HEK293 (cell line): Measurements from ENCODE around the gene IER2.

ENCODE experiments used
- CTCF ChIA-PET: fragments of 350-600 bp; formaldehyde crosslinking; extraction: SDS; loops from one replicate; lab custom pipeline; 2021; ENCODE audit warnings: antibody characterized with exemption; lab: Yijun Ruan, JAX
- POLR2A ChIA-PET: fragments of 300-600 bp; formaldehyde crosslinking; extraction: SDS; loops from one replicate; lab custom pipeline; 2020; ENCODE audit warnings: antibody characterized with exemption, inconsistent platforms; lab: Yijun Ruan, JAX
- H3K27ac ChIP-seq: fragments of 200-500 bp; sonication (Bioruptor generic); 2 replicates; pipeline ENCODE4 v1.5.1; 2014; ENCODE audit warnings: low read depth, low read length, control low read depth, inconsistent platforms; ENCODE audit errors: extremely low read depth
- H3K36me3 ChIP-seq, 2 experiments: fragments of 200-500 bp in 1 of 2; sonication (Bioruptor generic) in 1 of 2; 1 replicate in 1 of 2; 2 replicates in 1 of 2; pipeline ENCODE4 v1.5.1; 2014 to 2017; ENCODE audit warnings: inconsistent platforms in 2 of 2, low read length in 2 of 2; ENCODE audit not compliant: control insufficient read depth in 2 of 2, insufficient read depth in 1 of 2
- H3K4me1 ChIP-seq: fragments of 200-500 bp; sonication (Bioruptor generic); 2 replicates; pipeline ENCODE4 v1.5.1; 2014; ENCODE audit warnings: mild to moderate bottlenecking, low read length, inconsistent platforms; ENCODE audit not compliant: control insufficient read depth, insufficient read depth
- H3K4me3 ChIP-seq: 2 replicates; pipeline ENCODE4 v1.5.1; 2011; ENCODE audit warnings: low read depth, mild to moderate bottlenecking, control low read depth, low read length, moderate library complexity
- H3K9me3 ChIP-seq: fragments of 200-500 bp; sonication (Bioruptor generic); 2 replicates; pipeline ENCODE4 v1.5.1; 2014; ENCODE audit warnings: low read depth, low read length, inconsistent platforms; ENCODE audit not compliant: control insufficient read depth, insufficient read depth
- GLIS1 ChIP-seq: fragments of 450-650 bp; formaldehyde crosslinking; IDR thresholded peaks from 2 replicates; pipeline ENCODE4 v1.5.1; 2016; ENCODE audit warnings: missing biosample characterization, missing genetic modification characterization
- IKZF3 ChIP-seq: fragments of 450-650 bp; IDR thresholded peaks from 2 replicates; pipeline ENCODE4 v1.5.0; 2018; ENCODE audit warnings: missing biosample characterization, mild to moderate bottlenecking, missing genetic modification characterization, moderate library complexity
- SP2 ChIP-seq: fragments of 450-650 bp; formaldehyde crosslinking; IDR thresholded peaks from 2 replicates; pipeline ENCODE4 v1.5.1; 2016; ENCODE audit warnings: missing biosample characterization, missing genetic modification characterization
- SP3 ChIP-seq: fragments of 450-650 bp; formaldehyde crosslinking; IDR thresholded peaks from 2 replicates; pipeline ENCODE4 v1.5.1; 2016; ENCODE audit warnings: missing biosample characterization, missing genetic modification characterization
- TRIM28 ChIP-seq: IDR thresholded peaks from 2 replicates; pipeline ENCODE4 v1.6.1; 2011; ENCODE audit warnings: low read length, control low read depth, borderline replicate concordance
- ZBTB20 ChIP-seq: fragments of 450-650 bp; formaldehyde crosslinking; IDR thresholded peaks from 2 replicates; pipeline ENCODE4 v1.5.1; 2016; ENCODE audit warnings: missing biosample characterization, missing genetic modification characterization
- ZBTB48 ChIP-seq: fragments of 450-650 bp; formaldehyde crosslinking; IDR thresholded peaks from 2 replicates; pipeline ENCODE4 v1.5.1; 2016; ENCODE audit warnings: missing biosample characterization, missing genetic modification characterization
- ZEB2 ChIP-seq: fragments of 450-650 bp; formaldehyde crosslinking; IDR thresholded peaks from 2 replicates; pipeline ENCODE4 v1.5.1; 2016; ENCODE audit warnings: missing biosample characterization, missing genetic modification characterization
- ZIC2 ChIP-seq: fragments of 450-650 bp; formaldehyde crosslinking; IDR thresholded peaks from 2 replicates; pipeline ENCODE4 v1.5.1; 2016; ENCODE audit warnings: missing biosample characterization, missing genetic modification characterization
- ZNF24 ChIP-seq: fragments of 450-650 bp; formaldehyde crosslinking; IDR thresholded peaks from 2 replicates; pipeline ENCODE4 v1.5.1; 2016; ENCODE audit warnings: missing biosample characterization, missing genetic modification characterization
- ZNF341 ChIP-seq: fragments of 450-650 bp; formaldehyde crosslinking; IDR thresholded peaks from 2 replicates; pipeline ENCODE4; 2016; ENCODE audit warnings: low read depth, missing biosample characterization, missing genetic modification characterization
- ZNF362 ChIP-seq: fragments of 450-650 bp; formaldehyde crosslinking; IDR thresholded peaks from 2 replicates; pipeline ENCODE4 v1.5.1; 2016; ENCODE audit warnings: missing biosample characterization, missing genetic modification characterization
- ZNF37A ChIP-seq: fragments of 450-650 bp; IDR thresholded peaks from 2 replicates; pipeline ENCODE4 v1.5.1; 2018; ENCODE audit warnings: missing biosample characterization, missing genetic modification characterization
- ZNF391 ChIP-seq: fragments of 450-650 bp; formaldehyde crosslinking; IDR thresholded peaks from 2 replicates; pipeline ENCODE4 v1.5.1; 2016; ENCODE audit warnings: low read depth, missing biosample characterization, missing genetic modification characterization, borderline replicate concordance
- ZNF416 ChIP-seq: fragments of 450-650 bp; formaldehyde crosslinking; IDR thresholded peaks from 2 replicates; pipeline ENCODE4 v1.5.1; 2016; ENCODE audit warnings: missing biosample characterization, missing genetic modification characterization
- ZNF426 ChIP-seq: fragments of 450-650 bp; formaldehyde crosslinking; IDR thresholded peaks from 2 replicates; pipeline ENCODE4 v1.5.1; 2017; ENCODE audit warnings: missing biosample characterization, missing genetic modification characterization, mild to moderate bottlenecking, inconsistent platforms, moderate library complexity
- ZNF585B ChIP-seq: fragments of 450-650 bp; formaldehyde crosslinking; IDR thresholded peaks from 2 replicates; pipeline ENCODE4 v1.5.1; 2016; ENCODE audit warnings: missing biosample characterization, missing genetic modification characterization
- ZNF837 ChIP-seq: fragments of 450-650 bp; formaldehyde crosslinking; IDR thresholded peaks from 2 replicates; pipeline ENCODE4 v1.5.1; 2016; ENCODE audit warnings: missing biosample characterization, missing genetic modification characterization
- ZSCAN30 ChIP-seq: fragments of 450-650 bp; IDR thresholded peaks from 2 replicates; pipeline ENCODE4 v1.5.1; 2018; ENCODE audit warnings: missing biosample characterization, mild to moderate bottlenecking, missing genetic modification characterization, moderate library complexity
- TF ChIP-seq, protein P1 (sequence below): fragments of 450-650 bp; formaldehyde crosslinking; IDR thresholded peaks from 2 replicates; pipeline ENCODE4 v1.5.1; 2016; ENCODE audit warnings: missing biosample characterization, missing genetic modification characterization
- TF ChIP-seq, protein P2 (sequence below): fragments of 450-650 bp; formaldehyde crosslinking; IDR thresholded peaks from 2 replicates; pipeline ENCODE4 v1.5.1; 2016; ENCODE audit warnings: missing biosample characterization, missing genetic modification characterization
- TF ChIP-seq, protein P3 (sequence below): fragments of 450-650 bp; formaldehyde crosslinking; IDR thresholded peaks from 2 replicates; pipeline ENCODE4 v1.5.1; 2016; ENCODE audit warnings: missing biosample characterization, missing genetic modification characterization
- TF ChIP-seq, protein P4 (sequence below): fragments of 450-650 bp; formaldehyde crosslinking; IDR thresholded peaks from 2 replicates; pipeline ENCODE4 v1.5.1; 2016; ENCODE audit warnings: missing biosample characterization, missing genetic modification characterization
- TF ChIP-seq, protein P5 (sequence below): fragments of 450-650 bp; formaldehyde crosslinking; IDR thresholded peaks from 2 replicates; pipeline ENCODE4 v1.5.1; 2016; ENCODE audit warnings: missing biosample characterization, missing genetic modification characterization

The IER2 gene

DNA sequence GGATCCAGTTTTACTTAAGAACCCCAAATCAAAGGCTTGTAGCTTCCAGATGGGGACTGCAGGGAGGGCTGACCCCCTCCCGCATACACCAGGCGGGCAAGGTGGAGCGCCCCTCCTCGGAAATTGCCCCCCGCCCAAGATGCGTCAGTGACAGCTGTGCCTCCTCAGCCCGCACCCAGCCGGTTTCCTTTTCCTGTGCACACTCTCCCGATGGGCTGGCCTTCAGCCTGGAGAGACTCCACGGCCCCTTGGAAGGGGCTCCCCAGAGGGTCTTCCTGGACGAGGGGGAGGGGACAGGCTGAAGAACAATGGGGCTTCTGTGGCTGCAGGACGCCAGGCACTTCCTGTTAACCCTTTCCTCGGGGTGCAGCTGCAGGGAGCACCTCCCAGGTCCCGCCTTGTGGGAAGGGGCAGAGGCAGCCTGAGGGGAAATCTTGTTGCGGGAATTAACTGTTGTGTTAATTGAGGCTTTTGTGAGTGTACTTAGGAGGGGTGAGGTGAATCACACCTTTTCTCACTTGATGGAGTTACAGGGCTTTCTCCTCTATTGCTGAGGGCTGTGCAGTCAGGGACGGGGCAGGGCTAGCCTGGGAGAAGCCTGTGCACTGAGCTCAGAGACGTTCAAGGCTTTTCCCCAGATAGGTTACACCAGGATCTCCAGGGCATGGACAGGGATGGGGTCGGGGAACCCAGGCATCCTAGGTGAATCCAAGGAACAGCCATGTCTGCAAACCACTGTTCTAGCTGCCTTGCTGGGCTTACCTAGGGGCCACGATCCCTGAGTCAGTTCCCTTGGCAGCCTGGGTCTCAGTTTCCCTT, 14.3 kb downstream of the IER2 start:
- CTCF ChIA-PET, result interaction anchor here (0.6 to 1.7 kb wide), 4 partner anchors 11 to 70 kb away, joined by 3 to 5 read pairs (median 3); no protein-coding TSS in a partner anchor
- Histone ChIP-seq H3K4me1 (peaks cover 17% of the 10 kb centered on the region), H3K4me3 (peak overlapping the region; percentile 4), H3K9me3 (no peaks in the 10 kb centered on the region), H3K27ac (peak overlapping the region; percentile 72), H3K36me3 (no peaks in the 10 kb centered on the region)
- POLR2A ChIA-PET, result interaction anchor here (0.6 to 6.3 kb wide), 8 partner anchors 10 to 675 kb away, joined by 5 to 89 read pairs (median 8); partner anchors contain the start of genes CALR, IER2 and STX10
- peak; percentile 67; the same call in 1 of the 2 replicates for TF ChIP-seq ZNF24
- TF ChIP-seq, protein P1, sequence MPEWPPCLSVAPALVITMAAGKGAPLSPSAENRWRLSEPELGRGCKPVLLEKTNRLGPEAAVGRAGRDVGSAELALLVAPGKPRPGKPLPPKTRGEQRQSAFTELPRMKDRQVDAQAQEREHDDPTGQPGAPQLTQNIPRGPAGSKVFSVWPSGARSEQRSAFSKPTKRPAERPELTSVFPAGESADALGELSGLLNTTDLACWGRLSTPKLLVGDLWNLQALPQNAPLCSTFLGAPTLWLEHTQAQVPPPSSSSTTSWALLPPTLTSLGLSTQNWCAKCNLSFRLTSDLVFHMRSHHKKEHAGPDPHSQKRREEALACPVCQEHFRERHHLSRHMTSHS (tag by site-specific recombination), result no peak
- peak; percentile 77 for TF ChIP-seq ZBTB48
- TF ChIP-seq, protein P2, sequence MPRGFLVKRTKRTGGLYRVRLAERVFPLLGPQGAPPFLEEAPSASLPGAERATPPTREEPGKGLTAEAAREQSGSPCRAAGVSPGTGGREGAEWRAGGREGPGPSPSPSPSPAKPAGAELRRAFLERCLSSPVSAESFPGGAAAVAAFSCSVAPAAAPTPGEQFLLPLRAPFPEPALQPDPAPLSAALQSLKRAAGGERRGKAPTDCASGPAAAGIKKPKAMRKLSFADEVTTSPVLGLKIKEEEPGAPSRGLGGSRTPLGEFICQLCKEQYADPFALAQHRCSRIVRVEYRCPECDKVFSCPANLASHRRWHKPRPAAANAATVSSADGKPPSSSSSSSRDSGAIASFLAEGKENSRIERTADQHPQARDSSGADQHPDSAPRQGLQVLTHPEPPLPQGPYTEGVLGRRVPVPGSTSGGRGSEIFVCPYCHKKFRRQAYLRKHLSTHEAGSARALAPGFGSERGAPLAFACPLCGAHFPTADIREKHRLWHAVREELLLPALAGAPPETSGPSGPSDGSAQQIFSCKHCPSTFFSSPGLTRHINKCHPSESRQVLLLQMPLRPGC (tag by site-specific recombination), result no peak; the same call in 1 of the 2 replicates
- TF ChIP-seq GLIS1 (tag by site-specific recombination), result peak; percentile 76
- TF ChIP-seq ZNF37A, result no peak
- TF ChIP-seq SP3 (tag by site-specific recombination), result peak; percentile 84
- TF ChIP-seq ZNF391 (tag by site-specific recombination), result 0 out of 2 replicates have a peak, but pooled peaks have one; percentile 35
- TF ChIP-seq ZSCAN30 (tag by site-specific recombination), result peak; percentile 95
- TF ChIP-seq, protein P3, sequence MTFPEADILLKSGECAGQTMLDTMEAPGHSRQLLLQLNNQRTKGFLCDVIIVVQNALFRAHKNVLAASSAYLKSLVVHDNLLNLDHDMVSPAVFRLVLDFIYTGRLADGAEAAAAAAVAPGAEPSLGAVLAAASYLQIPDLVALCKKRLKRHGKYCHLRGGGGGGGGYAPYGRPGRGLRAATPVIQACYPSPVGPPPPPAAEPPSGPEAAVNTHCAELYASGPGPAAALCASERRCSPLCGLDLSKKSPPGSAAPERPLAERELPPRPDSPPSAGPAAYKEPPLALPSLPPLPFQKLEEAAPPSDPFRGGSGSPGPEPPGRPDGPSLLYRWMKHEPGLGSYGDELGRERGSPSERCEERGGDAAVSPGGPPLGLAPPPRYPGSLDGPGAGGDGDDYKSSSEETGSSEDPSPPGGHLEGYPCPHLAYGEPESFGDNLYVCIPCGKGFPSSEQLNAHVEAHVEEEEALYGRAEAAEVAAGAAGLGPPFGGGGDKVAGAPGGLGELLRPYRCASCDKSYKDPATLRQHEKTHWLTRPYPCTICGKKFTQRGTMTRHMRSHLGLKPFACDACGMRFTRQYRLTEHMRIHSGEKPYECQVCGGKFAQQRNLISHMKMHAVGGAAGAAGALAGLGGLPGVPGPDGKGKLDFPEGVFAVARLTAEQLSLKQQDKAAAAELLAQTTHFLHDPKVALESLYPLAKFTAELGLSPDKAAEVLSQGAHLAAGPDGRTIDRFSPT (tag by site-specific recombination), result peak; percentile 43; the same call in 1 of the 2 replicates
- peak; percentile 63; the same call in 1 of the 2 replicates for TF ChIP-seq TRIM28
- no peak for TF ChIP-seq ZNF362 (tag by site-specific recombination)
- TF ChIP-seq ZEB2 (tag by site-specific recombination), result 0 out of 2 replicates have a peak, but pooled peaks have one; percentile 19
- TF ChIP-seq ZNF426 (tag by site-specific recombination), result no peak
- TF ChIP-seq IKZF3 (tag by site-specific recombination), result peak; percentile 72; the same call in 1 of the 2 replicates
- peak; percentile 91 for TF ChIP-seq ZIC2 (tag by site-specific recombination)
- TF ChIP-seq ZBTB20 (tag by site-specific recombination), result peak; percentile 53; the same call in 1 of the 2 replicates
- no peak for TF ChIP-seq ZNF416
- TF ChIP-seq, protein P4, sequence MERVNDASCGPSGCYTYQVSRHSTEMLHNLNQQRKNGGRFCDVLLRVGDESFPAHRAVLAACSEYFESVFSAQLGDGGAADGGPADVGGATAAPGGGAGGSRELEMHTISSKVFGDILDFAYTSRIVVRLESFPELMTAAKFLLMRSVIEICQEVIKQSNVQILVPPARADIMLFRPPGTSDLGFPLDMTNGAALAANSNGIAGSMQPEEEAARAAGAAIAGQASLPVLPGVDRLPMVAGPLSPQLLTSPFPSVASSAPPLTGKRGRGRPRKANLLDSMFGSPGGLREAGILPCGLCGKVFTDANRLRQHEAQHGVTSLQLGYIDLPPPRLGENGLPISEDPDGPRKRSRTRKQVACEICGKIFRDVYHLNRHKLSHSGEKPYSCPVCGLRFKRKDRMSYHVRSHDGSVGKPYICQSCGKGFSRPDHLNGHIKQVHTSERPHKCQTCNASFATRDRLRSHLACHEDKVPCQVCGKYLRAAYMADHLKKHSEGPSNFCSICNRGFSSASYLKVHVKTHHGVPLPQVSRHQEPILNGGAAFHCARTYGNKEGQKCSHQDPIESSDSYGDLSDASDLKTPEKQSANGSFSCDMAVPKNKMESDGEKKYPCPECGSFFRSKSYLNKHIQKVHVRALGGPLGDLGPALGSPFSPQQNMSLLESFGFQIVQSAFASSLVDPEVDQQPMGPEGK (tag by site-specific recombination), result peak; percentile 78
- TF ChIP-seq, protein P5, sequence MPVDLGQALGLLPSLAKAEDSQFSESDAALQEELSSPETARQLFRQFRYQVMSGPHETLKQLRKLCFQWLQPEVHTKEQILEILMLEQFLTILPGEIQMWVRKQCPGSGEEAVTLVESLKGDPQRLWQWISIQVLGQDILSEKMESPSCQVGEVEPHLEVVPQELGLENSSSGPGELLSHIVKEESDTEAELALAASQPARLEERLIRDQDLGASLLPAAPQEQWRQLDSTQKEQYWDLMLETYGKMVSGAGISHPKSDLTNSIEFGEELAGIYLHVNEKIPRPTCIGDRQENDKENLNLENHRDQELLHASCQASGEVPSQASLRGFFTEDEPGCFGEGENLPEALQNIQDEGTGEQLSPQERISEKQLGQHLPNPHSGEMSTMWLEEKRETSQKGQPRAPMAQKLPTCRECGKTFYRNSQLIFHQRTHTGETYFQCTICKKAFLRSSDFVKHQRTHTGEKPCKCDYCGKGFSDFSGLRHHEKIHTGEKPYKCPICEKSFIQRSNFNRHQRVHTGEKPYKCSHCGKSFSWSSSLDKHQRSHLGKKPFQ, result peak; percentile 85
- TF ChIP-seq ZNF837 (tag by site-specific recombination), result no peak
- TF ChIP-seq SP2 (tag by site-specific recombination), result peak; percentile 77
- TF ChIP-seq ZNF341 (tag by site-specific recombination), result peak; percentile 63
- TF ChIP-seq ZNF585B (tag by site-specific recombination), result no peak
